ENCODE data around the gene MRAP. TPM values are rescaled to one million over a fixed set of nuclear protein-coding genes. Genes with fewer than 3 reads are reported as not detected.

The MRAP gene
- total RNA-seq, 4 donors from 2014 or later = not detected

DNA sequence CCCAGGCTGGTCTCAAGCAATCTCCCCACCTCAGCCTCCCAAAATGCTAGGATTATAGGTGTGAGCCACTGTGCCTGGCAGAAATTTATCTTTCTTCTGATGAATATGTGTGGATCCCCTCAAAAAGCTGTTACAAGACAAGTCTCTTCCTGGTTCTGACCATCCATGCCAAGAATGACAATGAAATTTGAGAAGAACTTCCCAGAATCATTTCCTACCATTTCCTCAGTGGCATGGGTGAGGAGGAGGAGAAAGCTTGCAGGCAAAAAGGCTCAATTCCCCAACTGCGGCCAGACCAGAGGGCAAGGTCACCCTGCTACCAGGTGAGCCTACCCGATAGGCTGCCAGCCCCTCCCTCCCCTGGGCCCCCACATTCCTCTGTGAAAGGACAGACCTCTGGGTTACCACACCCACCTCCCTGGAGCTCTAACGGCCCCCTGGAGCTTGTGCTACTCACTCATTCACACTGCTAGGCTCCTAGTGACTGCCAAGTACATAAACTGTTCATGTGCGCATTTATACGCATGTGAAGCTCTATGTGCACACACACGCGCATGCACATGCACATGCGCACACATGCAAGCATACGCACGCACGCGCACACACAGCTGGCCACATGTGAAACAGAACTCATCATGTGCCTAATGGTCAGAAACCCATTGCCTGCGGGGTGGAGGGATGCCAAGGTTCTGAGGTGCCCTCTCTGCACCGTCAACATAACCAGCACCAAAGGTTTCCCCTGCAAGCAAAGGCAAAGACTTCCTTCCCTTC lies 17.0 kb downstream of the MRAP start:
- no peak for ATAC-seq
- Histone ChIP-seq H3K9me3 (no peaks in the 10 kb centered on the region), H3K4me3 (no peak overlapping the region), H3K36me3 (peaks cover 0 to 98% of the 10 kb centered on the region in 2 donors), H3K27ac (no peak overlapping the region), H3K4me1 (no peaks in the 10 kb centered on the region), H3K27me3 (no peaks in the 10 kb centered on the region)
- WGBS, 2 donors (ENCODE audit: low coverage in 1 of 2) = 79% methylated on average over 12 of the region's 14 CpGs; no CpG with 5 or more reads in 1 of the 2 donors
- no peak for TF ChIP-seq POLR2A (IDR thresholded peaks at IDR 0.05)
- no peak for TF ChIP-seq CTCF (IDR thresholded peaks at IDR 0.05)
- no peak for TF ChIP-seq EP300 (IDR thresholded peaks at IDR 0.05)
- no peak for TF ChIP-seq POLR2AphosphoS5 (IDR thresholded peaks at IDR 0.05)

GRCh38 chr21:32316361-32317215 lies 17.9 kb downstream of the MRAP start:
- peaks cover 0 to 98% of the 10 kb centered on the region in 2 donors for H3K36me3 ChIP-seq
- no peak for ATAC-seq
- H3K27ac ChIP-seq = no peak overlapping the region
- TF ChIP-seq POLR2A (IDR thresholded peaks at IDR 0.05) = no peak
- no peak for TF ChIP-seq EP300 (IDR thresholded peaks at IDR 0.05)
- no peak for TF ChIP-seq CTCF (IDR thresholded peaks at IDR 0.05)
- no peak for TF ChIP-seq POLR2AphosphoS5 (IDR thresholded peaks at IDR 0.05)
- no peaks in the 10 kb centered on the region for H3K4me1 ChIP-seq
- 80 to 94% methylated on average over 2 to 6 of the region's 22 CpGs for WGBS, 2 donors (ENCODE audit: low coverage in 1 of 2)
- no peaks in the 10 kb centered on the region for H3K9me3 ChIP-seq
- H3K27me3 ChIP-seq = no peaks in the 10 kb centered on the region
- H3K4me3 ChIP-seq = no peak overlapping the region

DNA sequence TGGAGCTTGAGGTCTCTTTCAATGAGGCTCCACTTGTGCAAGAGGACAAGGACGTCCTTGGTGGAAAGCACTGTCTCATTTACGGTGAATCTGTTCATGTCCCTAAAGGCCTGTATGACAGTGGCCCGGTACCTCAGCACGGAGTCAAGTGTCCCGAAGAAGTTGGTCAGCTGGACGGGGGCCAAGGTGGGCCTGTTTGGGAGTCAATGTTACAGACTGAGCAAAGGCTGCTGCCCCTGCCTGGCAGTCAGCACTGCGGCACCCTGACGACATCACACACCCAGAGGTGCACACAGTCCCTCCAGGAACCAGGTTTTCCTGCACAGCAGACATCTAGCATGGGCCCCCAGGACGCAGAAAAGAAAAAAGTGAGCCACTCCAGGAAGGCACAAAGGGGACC lies 19.1 kb downstream of the MRAP start:
- TF ChIP-seq POLR2AphosphoS5 (IDR thresholded peaks at IDR 0.05) (no peak), CTCF (IDR thresholded peaks at IDR 0.05) (no peak), POLR2A (IDR thresholded peaks at IDR 0.05) (no peak), EP300 (IDR thresholded peaks at IDR 0.05) (no peak)
- Histone ChIP-seq H3K27ac (no peak overlapping the region), H3K9me3 (no peaks in the 10 kb centered on the region), H3K27me3 (no peaks in the 10 kb centered on the region), H3K36me3 (peaks cover 0 to 98% of the 10 kb centered on the region in 2 donors), H3K4me3 (no peak overlapping the region), H3K4me1 (no peaks in the 10 kb centered on the region)
- 100% methylated on average over 1 of the region's 9 CpGs for WGBS, 2 donors (ENCODE audit: low coverage in 1 of 2)
- no peak for ATAC-seq

- 80 to 93% methylated on average over 2 to 3 of the region's 7 CpGs for WGBS, 2 donors (ENCODE audit: low coverage in 1 of 2)
- Histone ChIP-seq H3K27ac (no peak overlapping the region), H3K36me3 (peaks cover 3 to 100% of the 10 kb centered on the region in 2 donors), H3K4me3 (no peak overlapping the region), H3K4me1 (no peaks in the 10 kb centered on the region), H3K9me3 (no peaks in the 10 kb centered on the region), H3K27me3 (no peaks in the 10 kb centered on the region)
- no peak for ATAC-seq
- no peak for TF ChIP-seq POLR2A (IDR thresholded peaks at IDR 0.05)
- TF ChIP-seq POLR2AphosphoS5 (IDR thresholded peaks at IDR 0.05) = no peak
- no peak for TF ChIP-seq CTCF (IDR thresholded peaks at IDR 0.05)
- TF ChIP-seq EP300 (IDR thresholded peaks at IDR 0.05) = no peak
These were observed 20.4 kb downstream of the MRAP start for GRCh38 chr21:32319012-32319411.

All from gastroesophageal sphincter (tissue), 4 donors.